Breast epithelium (tissue), 4 donors: ENCODE measurements around the gene MARCHF4. TPM values are rescaled to one million over a fixed set of nuclear protein-coding genes. Genes with fewer than 3 reads are reported as not detected.

ENCODE experiments used
- DNase-seq, 2 donors: peaks; one replicate each; pipeline ENCODE4 v3.0.0-alpha.2; 2019; ENCODE audit warnings: low spot score in 2 of 2
- H3K27ac ChIP-seq, 2 donors: fragments of 200-600 bp; sonication (generic) in 1 of 2; one replicate each; pipeline ENCODE4 v1.5.1; 2016 to 2019; ENCODE audit warnings: mild to moderate bottlenecking in 1 of 2
- H3K27me3 ChIP-seq, 2 donors: fragments of 200-600 bp; sonication (generic) in 1 of 2; one replicate each; pipeline versions ENCODE4 v1.5.1 to v1.6.0; 2017 to 2019; ENCODE audit warnings: control low read depth in 1 of 2, mild to moderate bottlenecking in 1 of 2
- H3K36me3 ChIP-seq: fragments of 200-600 bp; one replicate; pipeline ENCODE4 v1.5.1; 2019
- H3K4me1 ChIP-seq, 2 donors: fragments of 200-600 bp; sonication (generic); one replicate each; pipeline ENCODE4 v1.5.1; 2016 to 2019; ENCODE audit warnings: control low read depth in 1 of 2
- H3K4me3 ChIP-seq, 3 donors: fragments of 200-600 bp; sonication (generic); 1 replicate in 2 of 3; 2 replicates in 1 of 3; pipeline ENCODE4 v1.5.1; 2016 to 2019; ENCODE audit warnings: mild to moderate bottlenecking in 3 of 3, moderate library complexity in 2 of 3
- H3K9me3 ChIP-seq, 2 donors: fragments of 200-600 bp; sonication (generic) in 1 of 2; one replicate each; pipeline ENCODE4 v1.5.1; 2016 to 2019; ENCODE audit warnings: control low read depth in 1 of 2
- CTCF ChIP-seq, 3 donors: fragments of 450-650 bp; IDR thresholded peaks; one replicate each; pipeline ENCODE4 v1.5.1; 2016 to 2017; ENCODE audit warnings: antibody characterized with exemption in 3 of 3, mild to moderate bottlenecking in 3 of 3, moderate library complexity in 3 of 3
- POLR2A ChIP-seq: fragments of 450-650 bp; IDR thresholded peaks from one replicate; pipeline ENCODE4 v1.6.1; 2016; ENCODE audit warnings: antibody characterized with exemption, mild to moderate bottlenecking, moderate library complexity
- POLR2AphosphoS5 ChIP-seq, 3 donors: sonication (generic); formaldehyde crosslinking; IDR thresholded peaks; one replicate each; pipeline ENCODE4 v1.6.1; 2017; ENCODE audit warnings: antibody characterized with exemption in 3 of 3
- intact Hi-C: fragments of 100-400 bp; cut with DNase I; formaldehyde crosslinking; loops from one replicate; pipeline ENCODE4 v1.15.1; 2023; ENCODE audit warnings: low total_unique reads
- total RNA-seq, 3 donors: library from RNA; depleted of rRNA; stranded (reverse); fragments of >200 nt; gene quantifications; one replicate each; pipeline ENCODE4 v1.1.0, GENCODE V29; 2016

The MARCHF4 gene
- total RNA-seq, 3 donors from 2014 or later: not detected

- no peaks in the 10 kb centered on the region for H3K9me3 ChIP-seq
- TF ChIP-seq CTCF (IDR thresholded peaks at IDR 0.05): no peak
- no peak for TF ChIP-seq POLR2A
- no peak for TF ChIP-seq POLR2AphosphoS5 (IDR thresholded peaks at IDR 0.05)
- no peak for DNase-seq
- no peaks in the 10 kb centered on the region for H3K4me1 ChIP-seq
- no peaks in the 10 kb centered on the region for H3K36me3 ChIP-seq
- intact Hi-C loops: loop anchor here (10.0 kb wide), 1 partner anchor 1906 kb away; no protein-coding TSS in a partner anchor
- H3K4me3 ChIP-seq: no peak overlapping the region
- no peaks in the 10 kb centered on the region for H3K27me3 ChIP-seq
- no peak overlapping the region for H3K27ac ChIP-seq
Observed at GRCh38 chr2:216408426-216409290, 36.4 kb upstream of the MARCHF4 start.

GRCh38 chr2:216406826-216407225, 34.5 kb upstream of the MARCHF4 start:
- no peaks in the 10 kb centered on the region for H3K36me3 ChIP-seq
- H3K27ac ChIP-seq: no peak overlapping the region
- H3K4me1 ChIP-seq: no peaks in the 10 kb centered on the region
- no peak for DNase-seq
- TF ChIP-seq POLR2A: no peak
- TF ChIP-seq CTCF (IDR thresholded peaks at IDR 0.05): no peak
- TF ChIP-seq POLR2AphosphoS5 (IDR thresholded peaks at IDR 0.05): no peak
- no peak overlapping the region for H3K4me3 ChIP-seq
- intact Hi-C loops: loop anchor here (10.0 kb wide), 1 partner anchor 1908 kb away; no protein-coding TSS in a partner anchor
- H3K27me3 ChIP-seq: no peaks in the 10 kb centered on the region
- H3K9me3 ChIP-seq: no peaks in the 10 kb centered on the region

GRCh38 chr2:216405588-216405987, 33.3 kb upstream of the MARCHF4 start:
- intact Hi-C loops: loop anchor here (10.0 kb wide), 1 partner anchor 1909 kb away; no protein-coding TSS in a partner anchor
- no peak overlapping the region for H3K4me3 ChIP-seq
- no peaks in the 10 kb centered on the region for H3K36me3 ChIP-seq
- no peak overlapping the region for H3K27ac ChIP-seq
- no peak for TF ChIP-seq POLR2A
- no peak for TF ChIP-seq CTCF (IDR thresholded peaks at IDR 0.05)
- TF ChIP-seq POLR2AphosphoS5 (IDR thresholded peaks at IDR 0.05): no peak
- no peaks in the 10 kb centered on the region for H3K9me3 ChIP-seq
- no peaks in the 10 kb centered on the region for H3K4me1 ChIP-seq
- no peaks in the 10 kb centered on the region for H3K27me3 ChIP-seq
- no peak for DNase-seq

GRCh38 chr2:216404010-216404618, 31.8 kb upstream of the MARCHF4 start:
- Histone ChIP-seq H3K9me3 (no peaks in the 10 kb centered on the region), H3K4me1 (no peaks in the 10 kb centered on the region), H3K36me3 (no peaks in the 10 kb centered on the region), H3K27ac (no peak overlapping the region), H3K4me3 (no peak overlapping the region), H3K27me3 (no peaks in the 10 kb centered on the region)
- intact Hi-C loops: loop anchor here (10.0 kb wide), 1 partner anchor 1911 kb away; no protein-coding TSS in a partner anchor
- no peak for DNase-seq
- TF ChIP-seq POLR2A (no peak), CTCF (IDR thresholded peaks at IDR 0.05) (peak; percentile 50 to 74 (median 57)), POLR2AphosphoS5 (IDR thresholded peaks at IDR 0.05) (no peak)

- H3K27me3 ChIP-seq: no peaks in the 10 kb centered on the region
- no peak overlapping the region for H3K27ac ChIP-seq
- intact Hi-C loops: loop anchor here (10.0 kb wide), 1 partner anchor 1912 kb away; no protein-coding TSS in a partner anchor
- no peaks in the 10 kb centered on the region for H3K4me1 ChIP-seq
- H3K4me3 ChIP-seq: no peak overlapping the region
- H3K9me3 ChIP-seq: no peaks in the 10 kb centered on the region
- H3K36me3 ChIP-seq: no peaks in the 10 kb centered on the region
- no peak for TF ChIP-seq POLR2A
- no peak for TF ChIP-seq CTCF (IDR thresholded peaks at IDR 0.05)
- no peak for TF ChIP-seq POLR2AphosphoS5 (IDR thresholded peaks at IDR 0.05)
- DNase-seq: no peak
Observed at GRCh38 chr2:216402751-216403150, 30.5 kb upstream of the MARCHF4 start.
